Nephron (organoid): ENCODE measurements around the gene ADCYAP1R1.

Source experiments
- H3K27ac Mint-ChIP-seq, 3 experiments: 2 replicates each; pipeline ENCODE4 v1.8.0; 2020; ENCODE audit warnings: mixed read lengths in 3 of 3, mild to moderate bottlenecking in 2 of 3, moderate library complexity in 1 of 3
- H3K27me3 Mint-ChIP-seq: 2 replicates; pipeline ENCODE4 v1.8.0; 2021; ENCODE audit warnings: low read depth, mild to moderate bottlenecking, moderate library complexity, mixed read lengths
- H3K36me3 Mint-ChIP-seq: 2 replicates; pipeline ENCODE4 v1.8.0; 2020; ENCODE audit warnings: low read depth, mixed read lengths
- H3K4me1 Mint-ChIP-seq: 2 replicates; pipeline ENCODE4 v1.8.0; 2020; ENCODE audit warnings: mixed read lengths
- H3K4me3 Mint-ChIP-seq, 3 experiments: 2 replicates each; pipeline ENCODE4 v1.8.0; 2020; ENCODE audit warnings: mild to moderate bottlenecking in 3 of 3, mixed read lengths in 3 of 3, moderate library complexity in 2 of 3
- H3K9me3 Mint-ChIP-seq: 2 replicates; pipeline ENCODE4 v1.8.0; 2020; ENCODE audit warnings: mixed read lengths
- TF ChIP-seq, protein P1 (sequence below), 3 experiments: fragments of 200-600 bp; sonication (generic); IDR thresholded peaks; one replicate each; pipeline ENCODE4 v1.5.0; 2021; ENCODE audit warnings: antibody characterized with exemption in 3 of 3; ENCODE audit not compliant: unreplicated experiment in 3 of 3

The ADCYAP1R1 gene

DNA sequence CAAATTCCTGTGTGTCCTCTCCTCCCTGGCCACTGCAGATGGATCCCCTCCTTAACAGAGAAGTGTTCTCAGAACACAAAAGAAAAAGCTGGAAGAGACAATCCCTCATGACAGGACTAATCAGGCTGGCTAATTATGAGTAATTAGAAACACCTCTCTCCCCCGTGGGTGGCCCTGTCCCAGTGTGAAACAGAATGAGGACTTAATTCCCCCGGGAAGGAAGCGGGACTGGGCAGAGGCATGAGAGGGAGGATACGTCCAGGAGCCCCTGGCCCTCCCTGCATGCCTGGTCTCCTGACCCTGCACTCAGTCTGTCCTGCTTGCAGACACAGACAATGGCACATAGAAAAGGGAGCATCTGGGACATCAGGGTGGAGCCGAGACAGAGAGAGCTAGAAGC, 7.6 kb upstream of the ADCYAP1R1 start:
- TF ChIP-seq, protein P1, sequence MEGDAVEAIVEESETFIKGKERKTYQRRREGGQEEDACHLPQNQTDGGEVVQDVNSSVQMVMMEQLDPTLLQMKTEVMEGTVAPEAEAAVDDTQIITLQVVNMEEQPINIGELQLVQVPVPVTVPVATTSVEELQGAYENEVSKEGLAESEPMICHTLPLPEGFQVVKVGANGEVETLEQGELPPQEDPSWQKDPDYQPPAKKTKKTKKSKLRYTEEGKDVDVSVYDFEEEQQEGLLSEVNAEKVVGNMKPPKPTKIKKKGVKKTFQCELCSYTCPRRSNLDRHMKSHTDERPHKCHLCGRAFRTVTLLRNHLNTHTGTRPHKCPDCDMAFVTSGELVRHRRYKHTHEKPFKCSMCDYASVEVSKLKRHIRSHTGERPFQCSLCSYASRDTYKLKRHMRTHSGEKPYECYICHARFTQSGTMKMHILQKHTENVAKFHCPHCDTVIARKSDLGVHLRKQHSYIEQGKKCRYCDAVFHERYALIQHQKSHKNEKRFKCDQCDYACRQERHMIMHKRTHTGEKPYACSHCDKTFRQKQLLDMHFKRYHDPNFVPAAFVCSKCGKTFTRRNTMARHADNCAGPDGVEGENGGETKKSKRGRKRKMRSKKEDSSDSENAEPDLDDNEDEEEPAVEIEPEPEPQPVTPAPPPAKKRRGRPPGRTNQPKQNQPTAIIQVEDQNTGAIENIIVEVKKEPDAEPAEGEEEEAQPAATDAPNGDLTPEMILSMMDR (IDR thresholded peaks at IDR 0.05; ENCODE audit: unreplicated experiment in 3 of 3) = no peak
- no peaks in the 10 kb centered on the region for H3K9me3 Mint-ChIP-seq
- no peak overlapping the region for H3K27ac Mint-ChIP-seq
- H3K36me3 Mint-ChIP-seq = no peaks in the 10 kb centered on the region
- peaks cover 22% of the 10 kb centered on the region for H3K4me1 Mint-ChIP-seq
- H3K27me3 Mint-ChIP-seq = peaks cover 53% of the 10 kb centered on the region
- H3K4me3 Mint-ChIP-seq = no peak overlapping the region

DNA sequence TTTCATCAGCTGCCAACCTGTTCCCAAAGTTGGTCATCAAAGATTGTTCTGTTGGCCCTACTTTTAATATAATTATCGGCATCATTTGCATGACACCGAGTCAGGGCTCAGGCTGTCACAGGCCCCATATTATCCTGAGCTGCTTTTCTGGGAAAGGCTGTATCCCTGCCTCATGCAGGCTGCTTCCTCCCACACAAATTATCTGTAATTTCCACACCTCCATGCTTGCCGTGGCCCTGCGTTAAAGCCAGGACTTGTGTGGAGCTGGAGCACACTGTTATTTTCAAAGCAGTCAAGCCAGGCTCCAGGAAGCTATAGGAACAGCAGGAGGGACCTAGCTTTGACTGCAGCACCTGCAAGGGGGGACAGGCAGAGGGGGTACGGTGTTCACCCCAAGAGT, 5.4 kb upstream of the ADCYAP1R1 start:
- Mint-ChIP-seq H3K27me3 (peaks cover 66% of the 10 kb centered on the region), H3K4me1 (peaks cover 30% of the 10 kb centered on the region), H3K4me3 (no peak overlapping the region), H3K27ac (no peak overlapping the region), H3K9me3 (no peaks in the 10 kb centered on the region), H3K36me3 (no peaks in the 10 kb centered on the region)
- TF ChIP-seq, protein P1 (IDR thresholded peaks at IDR 0.05; ENCODE audit: unreplicated experiment in 3 of 3) = no peak

- Mint-ChIP-seq H3K4me1 (peaks cover 31% of the 10 kb centered on the region), H3K9me3 (no peaks in the 10 kb centered on the region), H3K27me3 (peaks cover 62% of the 10 kb centered on the region), H3K4me3 (no peak overlapping the region), H3K36me3 (no peaks in the 10 kb centered on the region), H3K27ac (peak overlapping the region in 1 of 3 experiments; percentile 12)
- TF ChIP-seq, protein P1 (IDR thresholded peaks at IDR 0.05; ENCODE audit: unreplicated experiment in 3 of 3) = no peak
Measured at GRCh38 chr7:31047313-31048146, 4.6 kb upstream of the ADCYAP1R1 start.

DNA sequence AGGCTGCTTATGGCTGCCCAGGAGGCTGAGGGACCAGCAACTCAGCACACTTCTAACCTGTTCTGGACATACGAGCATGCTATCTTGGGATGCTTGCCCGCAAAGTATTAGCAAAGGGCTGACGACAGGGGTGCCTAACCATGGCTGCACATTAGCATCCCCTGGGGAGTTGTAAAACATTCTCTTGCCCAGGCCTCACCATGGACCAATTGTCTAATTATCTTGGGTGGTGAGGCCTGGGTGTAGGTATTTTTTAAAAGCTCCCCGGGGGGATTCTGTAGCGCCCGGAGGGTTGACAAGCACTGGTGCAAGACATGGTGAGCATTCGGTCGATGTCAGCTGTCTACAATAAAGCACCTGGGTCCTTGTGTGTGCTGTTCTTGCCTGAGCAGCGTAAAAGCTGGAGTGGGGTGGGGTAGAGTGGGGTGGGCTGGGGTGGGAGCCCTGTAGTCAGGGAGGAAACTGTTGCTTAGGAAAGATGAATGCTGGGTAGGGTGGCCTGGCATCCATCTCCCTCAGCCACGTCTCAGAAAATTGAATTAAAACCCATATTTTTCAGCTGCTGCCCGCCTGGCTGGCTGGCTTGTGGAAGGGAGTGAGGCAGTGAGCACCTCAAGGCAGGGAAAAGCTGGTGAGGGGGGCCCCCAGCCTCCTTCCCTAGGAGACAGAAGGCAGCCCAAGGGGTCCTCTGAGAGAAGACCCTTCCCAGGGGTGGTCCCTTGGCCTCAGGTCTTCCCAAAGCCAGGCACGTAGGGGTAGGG, 2.9 kb upstream of the ADCYAP1R1 start:
- Mint-ChIP-seq H3K36me3 (no peaks in the 10 kb centered on the region), H3K9me3 (no peaks in the 10 kb centered on the region), H3K4me3 (peak overlapping the region in 1 of 3 experiments; percentile 12), H3K27me3 (peaks cover 74% of the 10 kb centered on the region), H3K4me1 (peaks cover 20% of the 10 kb centered on the region), H3K27ac (no peak overlapping the region)
- TF ChIP-seq, protein P1 (IDR thresholded peaks at IDR 0.05; ENCODE audit: unreplicated experiment in 3 of 3) = no peak

DNA sequence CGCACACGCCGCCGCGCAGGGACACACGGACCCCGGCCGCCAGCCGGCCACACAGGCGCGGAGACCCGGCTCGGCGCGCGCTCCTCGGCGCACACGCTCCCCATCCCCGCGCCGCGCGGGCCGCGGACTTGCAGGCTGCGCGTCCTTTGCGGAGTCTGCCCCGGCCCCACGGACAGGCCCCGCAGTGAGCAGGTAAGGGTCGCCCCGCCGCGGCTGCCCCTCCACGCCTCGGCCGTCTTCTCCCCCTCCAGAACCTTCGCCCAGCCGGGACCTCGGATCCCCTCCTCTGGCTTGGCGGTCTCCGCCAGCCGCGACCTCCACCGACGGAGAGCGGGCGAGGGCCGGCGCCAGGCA, 356 bp downstream of the ADCYAP1R1 start:
- H3K27me3 Mint-ChIP-seq = peaks cover 83% of the 10 kb centered on the region
- no peak overlapping the region for H3K27ac Mint-ChIP-seq
- no peaks in the 10 kb centered on the region for H3K9me3 Mint-ChIP-seq
- no peaks in the 10 kb centered on the region for H3K36me3 Mint-ChIP-seq
- H3K4me1 Mint-ChIP-seq = peaks cover 42% of the 10 kb centered on the region
- peak overlapping the region; percentile 77 to 83 (median 82) for H3K4me3 Mint-ChIP-seq
- TF ChIP-seq, protein P1 (IDR thresholded peaks at IDR 0.05; ENCODE audit: unreplicated experiment in 3 of 3) = no peak
